Measurements from ENCODE around the gene SOCS1. TPM values are rescaled to one million over a fixed set of nuclear protein-coding genes. Genes with fewer than 3 reads are reported as not detected.

SOCS1 gene
- total and polyA plus RNA-seq, 2 of the 4 experiments (the other 2 are of a cell fraction): 2.0 to 22.0 TPM

DNA sequence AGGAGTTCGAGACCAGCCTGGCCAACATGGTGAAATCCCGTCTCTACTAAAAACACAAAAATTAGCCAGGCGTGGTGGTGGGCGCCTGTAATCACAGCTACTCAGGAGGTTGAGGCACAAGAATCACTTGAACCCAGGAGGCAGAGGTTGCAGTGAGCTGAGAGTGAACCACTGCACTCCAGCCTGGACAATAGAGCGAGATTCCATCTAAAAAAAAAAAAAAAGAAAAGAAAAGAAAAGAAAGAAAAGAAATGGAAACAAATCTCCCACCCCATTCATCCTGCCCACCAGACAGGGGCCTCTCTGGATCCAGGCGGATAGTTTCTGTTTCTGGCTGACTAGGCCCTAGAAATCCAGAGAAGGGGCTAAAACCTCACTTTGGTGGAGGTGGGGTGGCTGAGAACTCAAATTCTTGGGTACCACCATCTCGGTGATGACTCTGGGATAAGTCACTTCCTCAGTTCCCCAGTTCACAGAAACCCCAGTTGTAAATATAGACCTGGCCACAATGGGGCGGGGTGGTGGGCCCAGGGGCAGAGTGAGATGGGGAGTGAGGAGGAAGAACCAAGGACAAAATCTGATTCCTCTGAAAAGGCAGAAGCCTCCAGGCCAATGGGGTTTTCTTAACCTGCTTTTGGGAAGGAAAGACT, 22.2 kb downstream of the SOCS1 start:
- H2BK5ac ChIP-seq (ENCODE audit: low read depth, low read length, poor library complexity, severe bottlenecking): no peak overlapping the region
- peaks cover 2% of the 10 kb centered on the region; the same call in 1 of the 2 replicates for H3K4me1 ChIP-seq (ENCODE audit: control insufficient read depth, insufficient read depth, low read length)
- no peak overlapping the region for H2BK20ac ChIP-seq (ENCODE audit: low read depth, low read length)
- no peaks in the 10 kb centered on the region; the same call in 1 of the 2 replicates for H3K9me1 ChIP-seq (ENCODE audit: insufficient read depth, low read length)
- no peak overlapping the region for H4K5ac ChIP-seq (ENCODE audit: low read depth, low read length)
- H3K9me3 ChIP-seq (ENCODE audit: control insufficient read depth, insufficient read depth, low read length): no peaks in the 10 kb centered on the region
- BruUV-seq (replicated peaks): no TSS peak
- dilution Hi-C loops (cut with HindIII; ENCODE audit: low sequenced_read_pairs, unreplicated experiment) (no loop called here), in situ Hi-C loops (cut with MboI; ENCODE audit: low sequenced_read_pairs) (no loop called here), intact Hi-C loops (cut with micrococcal nuclease) (no loop called here)
- no peaks in the 10 kb centered on the region for H3K36me3 ChIP-seq (ENCODE audit: control insufficient read depth, insufficient read depth, low read length)
- no peak overlapping the region for H3K14ac ChIP-seq (replicated peaks; ENCODE audit: low read depth, low read length)
- H2BK120ac ChIP-seq (ENCODE audit: low read depth, low read length): no peak overlapping the region; the same call in 1 of the 2 replicates
- H2BK15ac ChIP-seq (ENCODE audit: low read depth, low read length): peak overlapping the region; percentile 40; the same call in 1 of the 3 replicates
- no peak overlapping the region for H3K23ac ChIP-seq (ENCODE audit: low read depth, low read length)
- H3K4ac ChIP-seq (ENCODE audit: low read depth, low read length): no peak overlapping the region
- no peak overlapping the region for H3K56ac ChIP-seq (ENCODE audit: extremely low read depth, insufficient read depth, low read length)
- peak overlapping the region; percentile 11 for H2AFZ ChIP-seq (replicated peaks; ENCODE audit: low read length, poor library complexity)
- TF ChIP-seq RCOR1 (IDR thresholded peaks at IDR 0.05; ENCODE audit: insufficient replicate concordance, low read length): no peak
- TF ChIP-seq CHD1 (IDR thresholded peaks at IDR 0.05; ENCODE audit: low read depth, low read length): no peak
- TF ChIP-seq MAZ (IDR thresholded peaks at IDR 0.05; ENCODE audit: borderline replicate concordance, low read depth, low read length): no peak
- no peak for TF ChIP-seq BHLHE40 (IDR thresholded peaks at IDR 0.05; ENCODE audit: low read depth, low read length)
- no peak for TF ChIP-seq NFE2L2 (IDR thresholded peaks at IDR 0.05; ENCODE audit: low read depth, low read length)
- TF ChIP-seq, protein P1, sequence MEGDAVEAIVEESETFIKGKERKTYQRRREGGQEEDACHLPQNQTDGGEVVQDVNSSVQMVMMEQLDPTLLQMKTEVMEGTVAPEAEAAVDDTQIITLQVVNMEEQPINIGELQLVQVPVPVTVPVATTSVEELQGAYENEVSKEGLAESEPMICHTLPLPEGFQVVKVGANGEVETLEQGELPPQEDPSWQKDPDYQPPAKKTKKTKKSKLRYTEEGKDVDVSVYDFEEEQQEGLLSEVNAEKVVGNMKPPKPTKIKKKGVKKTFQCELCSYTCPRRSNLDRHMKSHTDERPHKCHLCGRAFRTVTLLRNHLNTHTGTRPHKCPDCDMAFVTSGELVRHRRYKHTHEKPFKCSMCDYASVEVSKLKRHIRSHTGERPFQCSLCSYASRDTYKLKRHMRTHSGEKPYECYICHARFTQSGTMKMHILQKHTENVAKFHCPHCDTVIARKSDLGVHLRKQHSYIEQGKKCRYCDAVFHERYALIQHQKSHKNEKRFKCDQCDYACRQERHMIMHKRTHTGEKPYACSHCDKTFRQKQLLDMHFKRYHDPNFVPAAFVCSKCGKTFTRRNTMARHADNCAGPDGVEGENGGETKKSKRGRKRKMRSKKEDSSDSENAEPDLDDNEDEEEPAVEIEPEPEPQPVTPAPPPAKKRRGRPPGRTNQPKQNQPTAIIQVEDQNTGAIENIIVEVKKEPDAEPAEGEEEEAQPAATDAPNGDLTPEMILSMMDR (conservative IDR thresholded peaks at IDR 0.05; ENCODE audit: low read depth, low read length): no peak
- TF ChIP-seq, protein P2, sequence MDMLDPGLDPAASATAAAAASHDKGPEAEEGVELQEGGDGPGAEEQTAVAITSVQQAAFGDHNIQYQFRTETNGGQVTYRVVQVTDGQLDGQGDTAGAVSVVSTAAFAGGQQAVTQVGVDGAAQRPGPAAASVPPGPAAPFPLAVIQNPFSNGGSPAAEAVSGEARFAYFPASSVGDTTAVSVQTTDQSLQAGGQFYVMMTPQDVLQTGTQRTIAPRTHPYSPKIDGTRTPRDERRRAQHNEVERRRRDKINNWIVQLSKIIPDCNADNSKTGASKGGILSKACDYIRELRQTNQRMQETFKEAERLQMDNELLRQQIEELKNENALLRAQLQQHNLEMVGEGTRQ (IDR thresholded peaks at IDR 0.05; ENCODE audit: low read depth, low read length): no peak
- no peak for TF ChIP-seq MXI1 (IDR thresholded peaks at IDR 0.05; ENCODE audit: borderline replicate concordance, low read depth, low read length)
- TF ChIP-seq CEBPB (IDR thresholded peaks at IDR 0.05; ENCODE audit: low read depth, low read length): no peak
- TF ChIP-seq RAD21 (IDR thresholded peaks at IDR 0.05; ENCODE audit: low read length): no peak
- TF ChIP-seq MAFK (IDR thresholded peaks at IDR 0.05; ENCODE audit: low read depth, low read length): no peak
- TF ChIP-seq, protein P3, sequence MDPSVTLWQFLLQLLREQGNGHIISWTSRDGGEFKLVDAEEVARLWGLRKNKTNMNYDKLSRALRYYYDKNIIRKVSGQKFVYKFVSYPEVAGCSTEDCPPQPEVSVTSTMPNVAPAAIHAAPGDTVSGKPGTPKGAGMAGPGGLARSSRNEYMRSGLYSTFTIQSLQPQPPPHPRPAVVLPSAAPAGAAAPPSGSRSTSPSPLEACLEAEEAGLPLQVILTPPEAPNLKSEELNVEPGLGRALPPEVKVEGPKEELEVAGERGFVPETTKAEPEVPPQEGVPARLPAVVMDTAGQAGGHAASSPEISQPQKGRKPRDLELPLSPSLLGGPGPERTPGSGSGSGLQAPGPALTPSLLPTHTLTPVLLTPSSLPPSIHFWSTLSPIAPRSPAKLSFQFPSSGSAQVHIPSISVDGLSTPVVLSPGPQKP (IDR thresholded peaks at IDR 0.05; ENCODE audit: borderline replicate concordance, low read depth, low read length): no peak
- no peak for TF ChIP-seq FOS (IDR thresholded peaks at IDR 0.05; ENCODE audit: low read depth, low read length)
- H3K27ac ChIP-seq (ENCODE audit: insufficient read depth, low read length): no peak overlapping the region
- no peak overlapping the region for H3K9ac ChIP-seq (ENCODE audit: low read depth, low read length)
- POLR2A ChIA-PET (ENCODE audit: unreplicated experiment): no interaction called here
- ATAC-seq (ENCODE audit: low read depth) (no peak), DNase-seq (no peak)
- no peaks in the 10 kb centered on the region; the same call in 1 of the 2 replicates for H3K27me3 ChIP-seq (ENCODE audit: control insufficient read depth, insufficient read depth, low read length)
- CTCF ChIA-PET: no interaction called here
- H2AK5ac ChIP-seq (ENCODE audit: low read depth, low read length): peak overlapping the region; percentile 21; the same call in 1 of the 2 replicates
- H4K20me1 ChIP-seq (ENCODE audit: insufficient read depth, low read length): no peaks in the 10 kb centered on the region
- no peak overlapping the region for H4K91ac ChIP-seq (ENCODE audit: insufficient read depth, low read depth, low read length)
- peak overlapping the region in 1 of 2 experiments; percentile 3; a peak in 1 of 4 replicates for H4K8ac ChIP-seq (ENCODE audit: low read depth in 2 of 2, low read length in 2 of 2)
- no peak overlapping the region for H3K4me3 ChIP-seq (ENCODE audit: insufficient read depth, low read depth, low read length)
- WGBS, 2 experiments (ENCODE audit: extremely low coverage in 2 of 2, insufficient read length in 1 of 2): 83% methylated on average over 1 of the region's 8 CpGs; no CpG with 5 or more reads in 1 of the 2 experiments
- H2AK9ac ChIP-seq (replicated peaks; ENCODE audit: low read depth, low read length, poor library complexity): no peak overlapping the region
- H3K18ac ChIP-seq (ENCODE audit: low read depth, low read length): no peak overlapping the region
- H3K79me1 ChIP-seq (ENCODE audit: low read depth in 1 of 2, low read length in 2 of 2): no peaks in the 10 kb centered on the region
- no peak overlapping the region for H3K4me2 ChIP-seq (ENCODE audit: low read depth, low read length)

Data from IMR-90 (cell line).